ENCODE data around the gene ALDH3B2.

GRCh38 chr11:67627441-67627811 lies 47.0 kb downstream of the ALDH3B2 start:
- TF ChIP-seq CTCF (conservative IDR thresholded peaks at IDR 0.05; ENCODE audit: low read length) (no peak), EZH2phosphoT487 (IDR thresholded peaks at IDR 0.05; ENCODE audit: borderline replicate concordance, low read depth, low read length) (no peak)

Data from OCI-LY7 (cell line).